Common myeloid progenitor, CD34-positive (primary cell): ENCODE results near the gene HDAC9.
A peak's percentile ranks its signal among the peaks of the same experiment; 100 is the strongest.

Source experiments
- CTCF ChIA-PET: fragments of 350-600 bp; sonication (Branson Sonifier 250); formaldehyde crosslinking; loops from one replicate; lab custom pipeline; 2021; ENCODE audit warnings: antibody characterized with exemption; lab: Charles Lee
- POLR2A ChIA-PET: fragments of 350-600 bp; sonication (Branson Sonifier 250); formaldehyde crosslinking; loops from one replicate; lab custom pipeline; 2021; ENCODE audit warnings: antibody characterized with exemption; lab: Charles Lee
- DNase-seq, 3 donors: peaks; one replicate each; pipeline versions ENCODE4 v3.0.0 to v3.0.0-alpha.2; 2013
- H3K27ac ChIP-seq, 2 experiments: 1 replicate in 1 of 2; 2 replicates in 1 of 2; pipeline ENCODE4 v1.7.0; 2013; ENCODE audit warnings: inconsistent platforms in 2 of 2, low read length in 2 of 2, mild to moderate bottlenecking in 2 of 2, low read depth in 1 of 2, moderate library complexity in 1 of 2; ENCODE audit not compliant: severe bottlenecking in 2 of 2, insufficient read depth in 1 of 2, poor library complexity in 1 of 2
- H3K27me3 ChIP-seq, 5 experiments: replicated peaks in 2 of 5; 1 replicate in 3 of 5; 2 replicates in 2 of 5; pipeline versions ENCODE4 v1.6.1 to v1.7.0; 2013; ENCODE audit warnings: low read length in 4 of 5, mild to moderate bottlenecking in 2 of 5, moderate library complexity in 2 of 5, inconsistent platforms in 1 of 5; ENCODE audit not compliant: insufficient read depth in 5 of 5, control insufficient read depth in 4 of 5
- H3K36me3 ChIP-seq, 4 experiments: 1 replicate in 2 of 4; 2 replicates in 2 of 4; pipeline versions ENCODE4 v1.6.1 to v1.7.0; 2013; ENCODE audit warnings: low read length in 3 of 4, control low read depth in 1 of 4, mild to moderate bottlenecking in 1 of 4; ENCODE audit not compliant: control insufficient read depth in 4 of 4, insufficient read depth in 4 of 4
- H3K4me1 ChIP-seq, 4 experiments: 1 replicate in 3 of 4; 2 replicates in 1 of 4; pipeline versions ENCODE4 v1.6.1 to v1.7.1; 2013; ENCODE audit warnings: low read length in 3 of 4, mild to moderate bottlenecking in 3 of 4, control low read depth in 1 of 4, inconsistent platforms in 1 of 4, moderate library complexity in 1 of 4; ENCODE audit not compliant: control insufficient read depth in 4 of 4, insufficient read depth in 4 of 4; ENCODE audit errors: control extremely low read depth in 1 of 4
- H3K4me3 ChIP-seq, 7 experiments: 1 replicate in 4 of 7; 2 replicates in 3 of 7; pipeline versions ENCODE4 v1.5.1 to v1.7.0; 2013; ENCODE audit warnings: mild to moderate bottlenecking in 7 of 7, low read length in 6 of 7, moderate library complexity in 6 of 7, inconsistent platforms in 2 of 7, low read depth in 2 of 7, control low read depth in 1 of 7; ENCODE audit not compliant: insufficient read depth in 4 of 7, control insufficient read depth in 1 of 7; ENCODE audit errors: extremely low read depth in 1 of 7
- H3K9me3 ChIP-seq, 5 experiments: 1 replicate in 4 of 5; 2 replicates in 1 of 5; pipeline versions ENCODE4 v1.6.1 to v1.7.1; 2013; ENCODE audit warnings: low read length in 4 of 5, mild to moderate bottlenecking in 2 of 5, inconsistent platforms in 1 of 5, low read depth in 1 of 5, moderate library complexity in 1 of 5; ENCODE audit not compliant: control insufficient read depth in 4 of 5, insufficient read depth in 2 of 5; ENCODE audit errors: control extremely low read depth in 1 of 5
- WGBS: methylation state at CpG from one replicate; pipeline ENCODE4 v1.1.5; 2013; ENCODE audit not compliant: insufficient coverage; 5-methylcytosine and 5-hydroxymethylcytosine counted together

HDAC9 gene

DNA sequence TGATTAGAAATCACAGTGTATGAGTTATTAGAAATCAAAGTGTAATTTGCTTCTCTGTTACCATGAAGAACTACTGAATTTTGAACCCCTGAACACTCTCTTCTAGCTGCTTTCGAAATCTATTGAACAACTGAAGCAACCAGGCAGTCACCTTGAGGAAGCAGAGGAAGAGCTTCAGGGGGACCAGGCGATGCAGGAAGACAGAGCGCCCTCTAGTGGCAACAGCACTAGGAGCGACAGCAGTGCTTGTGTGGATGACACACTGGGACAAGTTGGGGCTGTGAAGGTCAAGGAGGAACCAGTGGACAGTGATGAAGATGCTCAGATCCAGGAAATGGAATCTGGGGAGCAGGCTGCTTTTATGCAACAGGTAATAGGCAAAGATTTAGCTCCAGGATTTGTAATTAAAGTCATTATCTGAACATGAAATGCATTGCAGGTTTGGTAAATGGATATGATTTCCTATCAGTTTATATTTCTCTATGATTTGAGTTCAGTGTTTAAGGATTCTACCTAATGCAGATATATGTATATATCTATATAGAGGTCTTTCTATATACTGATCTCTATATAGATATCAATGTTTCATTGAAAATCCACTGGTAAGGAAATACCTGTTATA is 170.7 kb downstream of the HDAC9 start:
- peaks cover 0 to 12% (median 5%) of the 10 kb centered on the region in 4 experiments for H3K4me1 ChIP-seq
- H3K27ac ChIP-seq: no peak overlapping the region
- POLR2A ChIA-PET: no interaction called here
- no peaks in the 10 kb centered on the region for H3K27me3 ChIP-seq
- DNase-seq: peak; percentile 77 to 83 (median 79)
- CTCF ChIA-PET: interaction anchor here (0.6 to 1.7 kb wide), 15 partner anchors 9 to 972 kb away, joined by 3 to 27 read pairs (median 4); no protein-coding TSS in a partner anchor
- H3K9me3 ChIP-seq: no peaks in the 10 kb centered on the region
- no peaks in the 10 kb centered on the region for H3K36me3 ChIP-seq
- WGBS: 10% methylated on average over 2 of the region's 4 CpGs
- H3K4me3 ChIP-seq: no peak overlapping the region

- Histone ChIP-seq H3K27ac (no peak overlapping the region), H3K36me3 (peaks cover 0 to 2% (median 0%) of the 10 kb centered on the region in 4 experiments), H3K9me3 (no peaks in the 10 kb centered on the region), H3K27me3 (no peaks in the 10 kb centered on the region), H3K4me1 (peaks cover 0 to 12% (median 5%) of the 10 kb centered on the region in 4 experiments), H3K4me3 (no peak overlapping the region)
- ChIA-PET POLR2A (no interaction called here), CTCF (interaction anchor here (0.9 to 2.7 kb wide), 3 partner anchors 16 to 315 kb away, joined by 3 to 23 read pairs (median 3); no protein-coding TSS in a partner anchor)
- no peak for DNase-seq
- no CpG with 5 or more reads among the region's 1 CpG for WGBS
Observed at GRCh38 chr7:18667466-18667865, 171.9 kb downstream of the HDAC9 start.

GRCh38 chr7:18671176-18671575 is 175.6 kb downstream of the HDAC9 start:
- Histone ChIP-seq H3K27me3 (no peaks in the 10 kb centered on the region), H3K4me3 (no peak overlapping the region), H3K27ac (no peak overlapping the region), H3K9me3 (no peaks in the 10 kb centered on the region), H3K4me1 (no peaks in the 10 kb centered on the region), H3K36me3 (peaks cover 0 to 2% (median 0%) of the 10 kb centered on the region in 4 experiments)
- ChIA-PET CTCF (interaction anchor here (1.1 to 1.2 kb wide), 2 partner anchors 10 to 318 kb away, joined by 3 read pairs; no protein-coding TSS in a partner anchor), POLR2A (no interaction called here)
- WGBS: 100% methylated on average over 4 of the region's 5 CpGs
- no peak for DNase-seq

DNA sequence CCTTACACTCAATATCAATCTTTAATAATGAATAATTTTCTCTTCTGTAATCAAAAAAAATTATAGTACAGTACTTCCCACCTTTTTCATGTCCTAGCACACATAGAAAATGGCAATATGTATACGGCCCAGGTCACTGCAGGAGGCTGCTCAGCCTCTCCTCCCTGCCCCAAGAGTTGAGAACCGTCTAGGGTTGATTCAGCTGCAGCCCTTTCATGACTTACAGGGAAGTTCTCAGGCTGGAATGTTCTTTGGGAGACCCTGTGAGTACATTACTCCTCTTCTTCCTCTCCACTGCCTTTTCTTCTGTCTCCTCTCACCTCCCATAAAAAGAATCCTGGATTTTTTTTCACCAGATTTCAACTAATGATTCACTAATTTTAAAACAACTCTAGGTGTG is 180.0 kb downstream of the HDAC9 start:
- no peak overlapping the region for H3K27ac ChIP-seq
- no peak overlapping the region for H3K4me3 ChIP-seq
- no peak for DNase-seq
- 100% methylated on average over 1 of the region's 2 CpGs for WGBS
- H3K27me3 ChIP-seq: no peaks in the 10 kb centered on the region
- POLR2A ChIA-PET: no interaction called here
- peaks cover 0 to 6% (median 0%) of the 10 kb centered on the region in 5 experiments for H3K9me3 ChIP-seq
- CTCF ChIA-PET: interaction anchor here (1.7 kb wide), 1 partner anchor 10 kb away, joined by 5 read pairs; no protein-coding TSS in a partner anchor
- H3K4me1 ChIP-seq: no peaks in the 10 kb centered on the region
- peaks cover 0 to 2% (median 0%) of the 10 kb centered on the region in 4 experiments for H3K36me3 ChIP-seq

DNA sequence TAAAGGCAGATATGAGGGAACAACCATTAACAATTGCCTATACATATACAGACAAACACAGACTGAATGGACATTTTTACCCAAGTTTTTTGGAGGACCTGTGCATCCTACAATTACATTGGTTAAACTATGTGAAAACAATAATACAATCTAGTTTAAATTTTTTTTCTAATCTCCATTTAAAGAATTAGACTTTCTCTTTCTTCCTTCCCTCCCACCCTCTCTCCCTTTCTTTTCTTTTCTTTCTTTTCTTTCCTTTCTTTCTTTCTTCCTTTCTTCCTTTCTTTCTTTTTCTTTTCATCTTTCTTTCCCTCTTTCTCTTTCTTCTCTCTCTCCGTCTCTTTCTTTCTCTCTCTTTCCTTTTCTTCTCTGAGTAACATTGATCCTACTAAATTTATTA is 183.7 kb downstream of the HDAC9 start:
- H3K27ac ChIP-seq: no peak overlapping the region
- no peak overlapping the region for H3K4me3 ChIP-seq
- no peaks in the 10 kb centered on the region for H3K27me3 ChIP-seq
- H3K36me3 ChIP-seq: no peaks in the 10 kb centered on the region
- WGBS: no CpG with 5 or more reads among the region's 1 CpG
- no peak for DNase-seq
- CTCF ChIA-PET: no interaction called here
- peaks cover 0 to 6% (median 0%) of the 10 kb centered on the region in 5 experiments for H3K9me3 ChIP-seq
- H3K4me1 ChIP-seq: no peaks in the 10 kb centered on the region
- POLR2A ChIA-PET: no interaction called here

GRCh38 chr7:18680576-18680975 is 185.0 kb downstream of the HDAC9 start:
- H3K4me3 ChIP-seq: no peak overlapping the region
- peaks cover 0 to 6% (median 0%) of the 10 kb centered on the region in 5 experiments for H3K9me3 ChIP-seq
- no peak for DNase-seq
- H3K27ac ChIP-seq: no peak overlapping the region
- WGBS: 70% methylated on average over 2 of the region's 2 CpGs
- no peaks in the 10 kb centered on the region for H3K27me3 ChIP-seq
- H3K36me3 ChIP-seq: no peaks in the 10 kb centered on the region
- ChIA-PET POLR2A (interaction anchor here (0.6 kb wide), 1 partner anchor 24 kb away, joined by 3 read pairs; no protein-coding TSS in a partner anchor), CTCF (no interaction called here)
- H3K4me1 ChIP-seq: peaks cover 0 to 6% (median 0%) of the 10 kb centered on the region in 4 experiments

DNA sequence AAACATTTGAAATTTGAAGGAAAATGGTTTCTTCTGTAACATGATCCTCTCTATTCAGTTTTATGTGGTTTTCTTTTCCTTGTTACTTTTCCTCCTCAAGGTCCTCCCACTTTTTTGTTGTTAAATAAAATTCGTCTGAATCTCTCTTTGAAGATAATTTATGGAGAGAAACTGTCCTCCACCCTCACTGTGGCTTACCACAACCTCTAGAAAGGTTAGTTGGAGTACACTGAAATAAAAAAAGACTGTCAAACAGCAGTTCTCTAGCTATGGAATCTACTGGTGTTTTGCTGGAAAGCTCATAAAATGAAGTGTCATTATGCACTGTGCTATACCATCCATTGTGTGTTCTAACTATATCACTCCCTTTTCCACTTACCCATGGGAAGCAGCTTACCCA is 189.4 kb downstream of the HDAC9 start:
- POLR2A ChIA-PET: no interaction called here
- WGBS: no CpG with 5 or more reads among the region's 1 CpG
- H3K27ac ChIP-seq: no peak overlapping the region
- no peaks in the 10 kb centered on the region for H3K27me3 ChIP-seq
- H3K36me3 ChIP-seq: no peaks in the 10 kb centered on the region
- CTCF ChIA-PET: interaction anchor here (0.6 to 1.1 kb wide), 2 partner anchors 19 to 1967 kb away, joined by 4 to 5 read pairs; no protein-coding TSS in a partner anchor
- no peak overlapping the region for H3K4me3 ChIP-seq
- DNase-seq: peak in 2 of 3 donors; percentile 13 to 24
- H3K9me3 ChIP-seq: no peaks in the 10 kb centered on the region
- H3K4me1 ChIP-seq: peaks cover 0 to 15% (median 0%) of the 10 kb centered on the region in 4 experiments
